ENCODE data around the gene SPCS1. TPM values are rescaled to one million over a fixed set of nuclear protein-coding genes. Genes with fewer than 3 reads are reported as not detected.

The SPCS1 gene
- polyA plus RNA-seq, 1 of the 3 experiments (the other 2 are of a cell fraction): 191 TPM

GRCh38 chr3:52723935-52724334 lies 18.0 kb downstream of the SPCS1 start:
- Histone ChIP-seq H3K27ac (ENCODE audit: low read depth in 2 of 2, low read length in 1 of 2) (no peak overlapping the region), H3K4me1 (ENCODE audit: control insufficient read depth in 1 of 2, insufficient read depth in 2 of 2, low read depth in 1 of 2, low read length in 1 of 2) (no peaks in the 10 kb centered on the region), H3K9me2 (no peaks in the 10 kb centered on the region), H3K9ac (no peak overlapping the region), H4K20me1 (ENCODE audit: insufficient read depth) (no peaks in the 10 kb centered on the region), H3K36me3 (replicated peaks in 1 of 2; ENCODE audit: control insufficient read depth in 1 of 2, insufficient read depth in 2 of 2, low read length in 1 of 2) (peaks cover 0 to 30% of the 10 kb centered on the region in 2 experiments), H3F3A (replicated peaks; ENCODE audit: insufficient read depth) (no peaks in the 10 kb centered on the region), H3K27me3 (ENCODE audit: insufficient read depth) (no peaks in the 10 kb centered on the region), H3K4me3 (ENCODE audit: low read depth in 2 of 2, low read length in 1 of 2) (no peak overlapping the region), H2AFZ (ENCODE audit: low read depth) (no peak overlapping the region), H3K9me3 (peaks cover 4% of the 10 kb centered on the region; the same call in 1 of the 2 replicates), H3K4me2 (no peak overlapping the region), H3K79me2 (ENCODE audit: insufficient read depth) (no peaks in the 10 kb centered on the region)
- no peak for DNase-seq
- ChIA-PET CTCF (no interaction called here), POLR2A (no interaction called here)
- TF ChIP-seq FOXJ3 (CRISPR knock-in tag; IDR thresholded peaks at IDR 0.05) (no peak), IRF3 (IDR thresholded peaks at IDR 0.05; ENCODE audit: low read depth, low read length) (no peak), POLR2AphosphoS5 (IDR thresholded peaks at IDR 0.05; ENCODE audit: low read depth, low read length) (no peak), USF2 (IDR thresholded peaks at IDR 0.05; ENCODE audit: borderline replicate concordance, low read depth, low read length) (no peak), RAD21 (IDR thresholded peaks at IDR 0.05; ENCODE audit: low read length) (no peak), SMC3 (IDR thresholded peaks at IDR 0.05; ENCODE audit: low read depth, low read length) (no peak), ZBTB33 (IDR thresholded peaks at IDR 0.05; ENCODE audit: borderline replicate concordance, low read depth) (no peak), EP300 (IDR thresholded peaks at IDR 0.05; ENCODE audit: borderline replicate concordance in 1 of 2, low read depth in 1 of 2, low read length in 1 of 2) (no peak), TCF12 (IDR thresholded peaks at IDR 0.05) (no peak), RFX5 (IDR thresholded peaks at IDR 0.05; ENCODE audit: low read length) (no peak), SIN3A (IDR thresholded peaks at IDR 0.05; ENCODE audit: borderline replicate concordance, low read depth, low read length) (no peak), YY1 (IDR thresholded peaks at IDR 0.05; ENCODE audit: low read depth) (no peak), MAX (IDR thresholded peaks at IDR 0.05; ENCODE audit: low read depth) (no peak), PBX3 (IDR thresholded peaks at IDR 0.05) (no peak), GABPA (IDR thresholded peaks at IDR 0.05; ENCODE audit: low read depth) (no peak), FOSL2 (IDR thresholded peaks at IDR 0.05; ENCODE audit: borderline replicate concordance, low read depth) (no peak), CHD2 (IDR thresholded peaks at IDR 0.05; ENCODE audit: low read length, partially characterized antibody) (no peak)
- 96% methylated on average over 5 of the region's 5 CpGs for WGBS (ENCODE audit: low lambda C conversion rate)
